GM18870 (cell line): ENCODE results near the gene JOSD1.

Experiments
- ATAC-seq: cut with Tn5 transposase; IDR thresholded peaks from one replicate; pipeline ENCODE4 v1.9.1; 2021; ENCODE audit warnings: moderate library complexity; ENCODE audit not compliant: unreplicated experiment

JOSD1 gene

GRCh38 chr22:38733724-38734381 lies 33.1 kb upstream of the JOSD1 start:
- ATAC-seq = no peak

- no peak for ATAC-seq
Observed at GRCh38 chr22:38733329-38733723, 32.6 kb upstream of the JOSD1 start.

GRCh38 chr22:38732251-38732815 lies 31.6 kb upstream of the JOSD1 start:
- ATAC-seq = no peak

GRCh38 chr22:38731703-38732161 lies 31.0 kb upstream of the JOSD1 start:
- no peak for ATAC-seq

GRCh38 chr22:38730411-38730871 lies 29.7 kb upstream of the JOSD1 start:
- no peak for ATAC-seq

GRCh38 chr22:38729946-38730345 lies 29.2 kb upstream of the JOSD1 start:
- ATAC-seq = no peak

GRCh38 chr22:38728871-38729796 lies 28.4 kb upstream of the JOSD1 start:
- ATAC-seq = no peak

- ATAC-seq = no peak
Observed at GRCh38 chr22:38727530-38728451, 27.0 kb upstream of the JOSD1 start.

GRCh38 chr22:38727123-38727522 lies 26.4 kb upstream of the JOSD1 start:
- no peak for ATAC-seq

- ATAC-seq = no peak
Observed at GRCh38 chr22:38725900-38726655, 25.3 kb upstream of the JOSD1 start.

- ATAC-seq = no peak
Observed at GRCh38 chr22:38724926-38725571, 24.3 kb upstream of the JOSD1 start.

GRCh38 chr22:38724176-38724575 lies 23.4 kb upstream of the JOSD1 start:
- no peak for ATAC-seq

- ATAC-seq = no peak
Observed at GRCh38 chr22:38721551-38721950, 20.8 kb upstream of the JOSD1 start.

- no peak for ATAC-seq
Observed at GRCh38 chr22:38720350-38720749, 19.6 kb upstream of the JOSD1 start.

- ATAC-seq = no peak
Observed at GRCh38 chr22:38719196-38719595, 18.5 kb upstream of the JOSD1 start.

- ATAC-seq = no peak
Observed at GRCh38 chr22:38718414-38718813, 17.7 kb upstream of the JOSD1 start.

GRCh38 chr22:38717244-38717643 lies 16.5 kb upstream of the JOSD1 start:
- ATAC-seq = no peak

- ATAC-seq = no peak
Observed at GRCh38 chr22:38716826-38717225, 16.1 kb upstream of the JOSD1 start.

GRCh38 chr22:38716271-38716670 lies 15.5 kb upstream of the JOSD1 start:
- ATAC-seq = no peak
